GM18868 (cell line): ENCODE data around the gene ARHGAP19.

ENCODE experiments used
- ATAC-seq: cut with Tn5 transposase; IDR thresholded peaks from one replicate; pipeline ENCODE4 v1.9.1; 2021; ENCODE audit warnings: mild to moderate bottlenecking, moderate library complexity; ENCODE audit not compliant: unreplicated experiment

ARHGAP19 gene

GRCh38 chr10:97230146-97230545, 62.3 kb downstream of the ARHGAP19 start:
- no peak for ATAC-seq

DNA sequence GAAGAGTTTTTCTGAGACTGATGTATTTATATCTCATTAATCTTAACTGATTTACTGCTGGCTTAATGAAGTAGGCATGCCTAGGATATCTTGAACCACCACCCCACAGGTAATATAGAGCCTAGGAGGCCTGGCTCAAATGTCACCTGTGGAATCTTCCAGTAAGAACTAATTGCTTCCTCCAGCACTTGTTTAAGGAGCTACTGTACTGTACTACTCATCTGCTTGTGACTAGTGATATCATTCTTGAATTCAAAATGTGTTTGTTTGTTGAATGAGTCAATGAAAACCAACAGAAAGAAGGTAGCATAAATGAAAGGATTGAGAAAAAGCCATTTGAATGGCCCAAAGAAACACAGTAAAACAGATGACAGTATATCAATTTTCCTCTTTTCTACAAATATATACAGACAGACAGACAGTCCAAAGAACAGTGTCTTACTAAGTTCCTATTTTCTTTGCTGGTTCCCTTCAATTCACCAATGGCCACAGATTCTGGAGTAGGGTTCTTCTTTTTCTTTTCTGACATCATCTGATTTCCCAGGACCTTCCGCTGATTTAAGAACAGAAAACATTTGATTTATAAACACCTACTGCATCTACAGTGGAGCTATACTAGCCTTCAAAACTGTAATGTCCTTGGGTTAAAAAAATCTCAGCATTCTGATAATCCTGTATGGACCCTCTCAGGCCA, 63.0 kb downstream of the ARHGAP19 start:
- ATAC-seq: no peak

- no peak for ATAC-seq
Measured at GRCh38 chr10:97228775-97229157, 63.7 kb downstream of the ARHGAP19 start.

- ATAC-seq: no peak
Measured at GRCh38 chr10:97228130-97228774, 64.2 kb downstream of the ARHGAP19 start.

GRCh38 chr10:97226398-97226797, 66.0 kb downstream of the ARHGAP19 start:
- ATAC-seq: no peak

GRCh38 chr10:97224483-97225435, 67.7 kb downstream of the ARHGAP19 start:
- no peak for ATAC-seq

GRCh38 chr10:97222326-97222961, 70.0 kb downstream of the ARHGAP19 start:
- ATAC-seq: no peak

- no peak for ATAC-seq
Measured at GRCh38 chr10:97220355-97220754, 72.1 kb downstream of the ARHGAP19 start.

DNA sequence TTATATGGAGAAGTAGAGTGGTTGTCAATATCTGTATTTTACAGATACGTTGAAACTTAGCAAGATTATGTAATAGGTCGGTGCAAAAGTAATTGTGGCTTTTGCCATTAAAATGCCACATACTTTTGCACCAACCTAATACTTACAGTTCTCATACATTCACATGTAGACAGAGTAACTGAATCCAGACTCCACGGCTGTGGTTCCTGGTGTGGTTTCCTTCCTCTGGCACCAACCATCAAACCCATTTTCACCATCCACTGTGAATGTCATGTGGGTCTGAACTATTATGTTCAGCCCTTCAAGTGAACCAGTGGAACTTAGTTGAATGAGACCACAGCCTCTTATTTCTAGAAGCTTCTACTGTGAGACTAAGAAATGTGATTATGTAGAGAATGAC, 75.1 kb downstream of the ARHGAP19 start:
- ATAC-seq: no peak

DNA sequence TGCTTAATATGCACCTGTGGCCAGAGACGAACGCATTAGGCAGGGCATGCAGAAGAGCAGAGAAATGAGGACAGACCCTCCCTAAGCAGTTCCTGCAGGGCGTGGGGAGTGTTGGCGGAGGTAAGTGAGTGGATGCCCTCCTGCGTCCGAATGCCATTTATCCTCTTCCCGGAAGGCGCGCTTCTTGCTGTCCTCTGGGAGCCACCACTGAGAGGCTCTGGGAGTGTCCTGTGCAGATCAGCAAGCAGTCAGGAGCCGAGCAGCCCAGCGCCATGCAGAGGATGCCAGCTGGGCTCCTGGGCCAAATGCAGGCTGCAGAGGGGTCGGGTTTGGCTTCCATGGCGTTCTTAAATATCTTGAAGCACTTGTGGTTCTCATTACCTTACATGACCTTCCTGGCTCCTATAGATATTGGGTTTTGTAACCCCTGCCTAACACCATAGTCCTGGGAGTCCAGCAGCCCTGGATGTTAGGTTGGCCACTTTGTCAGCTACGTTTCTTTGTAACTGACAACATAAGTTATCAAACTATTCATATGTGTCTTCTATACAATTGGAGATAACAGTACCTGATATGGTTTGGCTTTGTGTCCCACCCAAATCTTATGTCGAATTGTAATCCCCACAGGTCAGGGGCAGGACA, 76.7 kb downstream of the ARHGAP19 start:
- ATAC-seq: no peak

GRCh38 chr10:97213431-97213830, 79.0 kb downstream of the ARHGAP19 start:
- ATAC-seq: no peak

- ATAC-seq: no peak
Measured at GRCh38 chr10:97211229-97211628, 81.2 kb downstream of the ARHGAP19 start.

DNA sequence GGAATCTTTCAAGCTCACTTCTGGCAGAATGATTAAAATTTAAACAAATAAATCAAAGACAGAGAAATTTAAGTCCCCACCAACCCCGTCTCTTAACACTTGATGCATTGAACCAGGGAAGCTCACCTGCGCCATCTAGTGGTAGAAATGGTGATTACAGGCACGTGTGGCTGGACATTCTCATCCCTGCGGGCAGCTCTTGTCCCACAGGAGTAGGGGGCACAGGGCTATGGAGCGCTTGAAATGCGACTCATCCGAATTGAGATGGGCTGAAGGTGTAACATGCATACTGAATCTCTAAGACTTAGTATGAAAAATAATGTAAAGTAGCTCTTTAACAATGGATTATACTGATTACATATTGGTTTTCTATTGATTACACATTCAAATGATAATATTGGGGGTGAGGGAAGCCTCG, 81.9 kb downstream of the ARHGAP19 start:
- ATAC-seq: no peak

GRCh38 chr10:97207756-97208346, 84.6 kb downstream of the ARHGAP19 start:
- ATAC-seq: no peak

GRCh38 chr10:97207131-97207530, 85.3 kb downstream of the ARHGAP19 start:
- ATAC-seq: no peak

GRCh38 chr10:97204826-97205679, 87.4 kb downstream of the ARHGAP19 start:
- no peak for ATAC-seq

DNA sequence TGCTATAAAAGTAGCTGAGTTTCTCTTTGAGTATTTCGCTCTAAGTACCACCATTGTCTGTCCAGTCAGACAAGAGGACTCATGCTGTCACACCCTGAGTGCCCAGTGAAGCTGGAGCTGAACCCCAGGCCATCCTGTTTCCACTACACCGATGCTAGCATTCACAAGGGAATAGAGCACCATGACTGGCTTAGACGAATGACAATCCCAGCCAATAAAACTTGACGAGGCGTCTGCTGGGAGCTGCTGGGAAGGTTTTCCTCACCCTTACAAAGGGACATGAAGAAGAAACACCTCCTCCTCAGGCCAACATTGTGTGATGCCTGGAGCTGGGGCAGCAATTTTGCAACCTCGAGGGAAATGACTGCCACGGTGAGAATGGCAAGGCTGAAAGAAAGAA, 89.2 kb downstream of the ARHGAP19 start:
- ATAC-seq: no peak

GRCh38 chr10:97200616-97201015, 91.8 kb downstream of the ARHGAP19 start:
- ATAC-seq: peak; percentile 43

GRCh38 chr10:97199152-97199551, 93.3 kb downstream of the ARHGAP19 start:
- no peak for ATAC-seq
